NCI-H2107 treated with DMSO at 0.1 percent for 48 hours (cell line): ENCODE data around the gene CCDC167.

Experiments
- DNase-seq: peaks from one replicate; lab custom pipeline; 2025; ENCODE audit not compliant: unreplicated experiment; lab: John Stamatoyannopoulos, UW

Gene CCDC167

DNA sequence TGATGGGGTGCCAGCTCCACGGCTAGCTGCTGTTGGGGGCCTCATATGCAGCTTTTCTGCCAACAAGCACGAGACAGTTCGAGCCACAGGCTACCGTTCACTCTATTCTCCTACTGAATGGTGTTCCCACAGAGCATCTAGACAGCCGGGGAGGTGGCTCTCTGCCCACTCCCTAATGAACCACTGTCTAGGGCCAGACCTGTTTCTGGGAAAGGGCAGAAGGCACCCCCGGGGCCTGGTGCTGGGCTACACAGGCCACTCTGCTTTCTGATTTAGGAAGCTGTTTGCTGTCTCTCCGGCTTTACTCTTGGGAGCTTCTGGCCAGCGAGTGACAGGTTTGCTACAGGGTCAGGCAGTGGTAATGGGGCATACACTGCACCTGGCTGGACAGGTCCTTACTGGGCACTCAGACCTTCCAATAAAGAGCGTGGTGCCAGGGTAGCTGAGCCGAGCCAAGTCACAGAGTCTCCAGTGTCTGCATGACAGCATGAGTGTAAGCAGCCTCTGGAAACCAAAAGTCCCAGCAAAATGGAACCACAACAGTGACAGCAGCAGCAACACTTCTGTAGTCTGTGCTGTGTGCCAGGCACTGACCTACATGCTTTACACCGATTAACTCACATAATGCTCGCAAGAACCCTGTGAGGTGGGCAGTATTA is 8.4 kb downstream of the CCDC167 start:
- no peak for DNase-seq

DNA sequence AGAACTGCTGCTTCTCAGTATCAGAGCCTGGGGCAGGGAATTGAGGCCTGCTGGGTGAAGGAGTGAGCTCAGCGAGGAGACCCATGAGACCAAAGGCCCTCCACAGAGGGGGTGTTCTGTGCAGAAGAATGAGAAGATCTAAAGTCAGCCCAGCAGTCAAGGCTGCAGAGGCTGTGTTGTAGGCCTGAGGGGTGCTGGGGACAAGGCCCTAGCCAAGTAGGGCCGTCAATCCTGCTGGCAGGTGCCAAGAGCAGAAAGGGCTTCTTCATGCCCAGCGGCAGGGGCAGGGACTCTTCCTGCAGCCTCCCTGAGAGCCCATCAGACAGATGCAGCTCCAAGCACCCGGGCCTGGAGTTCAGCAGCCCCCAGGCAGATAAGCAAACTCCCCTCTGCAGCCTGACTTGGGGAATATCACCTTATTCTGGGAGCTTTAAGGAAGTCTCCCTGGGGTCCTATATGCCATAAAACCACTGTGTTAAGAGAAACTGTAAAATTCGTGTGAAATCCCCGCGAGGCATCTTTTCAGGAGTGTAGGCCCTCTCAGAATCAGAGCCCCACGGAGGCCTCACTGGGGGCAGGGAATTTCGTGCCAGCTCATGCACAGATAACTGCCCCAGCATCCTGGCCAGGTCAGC is 9.0 kb downstream of the CCDC167 start:
- no peak for DNase-seq

DNA sequence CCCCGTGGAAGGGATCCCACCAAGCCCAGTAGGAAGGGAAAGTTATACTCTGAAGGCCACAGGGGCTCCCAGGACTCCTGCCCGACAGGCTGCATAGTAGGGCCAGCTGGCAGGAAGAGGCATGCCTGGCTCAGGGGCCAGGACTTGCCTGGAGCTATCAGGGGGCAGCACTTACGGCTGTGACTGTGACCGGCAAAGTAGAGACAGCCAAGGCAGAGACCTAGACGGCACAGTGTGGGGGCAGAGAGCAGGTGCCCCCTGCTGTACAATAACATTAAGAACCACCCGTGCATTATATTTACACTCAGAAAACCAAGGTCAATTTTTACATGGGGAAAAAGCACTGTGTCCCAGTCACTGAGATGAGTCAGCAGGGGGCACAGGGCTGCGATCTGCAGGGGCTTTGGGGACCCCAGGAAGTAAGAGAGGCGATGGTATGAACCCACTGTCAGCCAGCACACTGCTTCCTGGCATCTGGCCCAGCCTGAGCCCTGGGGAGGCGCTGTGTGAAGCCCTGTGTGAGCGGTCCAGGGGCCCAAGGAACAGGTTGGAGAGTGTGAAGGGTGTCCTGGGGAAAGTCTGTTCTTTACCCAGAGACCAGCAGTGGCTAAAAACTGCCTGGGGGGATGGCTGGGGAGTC is 9.9 kb downstream of the CCDC167 start:
- DNase-seq, result no peak

DNA sequence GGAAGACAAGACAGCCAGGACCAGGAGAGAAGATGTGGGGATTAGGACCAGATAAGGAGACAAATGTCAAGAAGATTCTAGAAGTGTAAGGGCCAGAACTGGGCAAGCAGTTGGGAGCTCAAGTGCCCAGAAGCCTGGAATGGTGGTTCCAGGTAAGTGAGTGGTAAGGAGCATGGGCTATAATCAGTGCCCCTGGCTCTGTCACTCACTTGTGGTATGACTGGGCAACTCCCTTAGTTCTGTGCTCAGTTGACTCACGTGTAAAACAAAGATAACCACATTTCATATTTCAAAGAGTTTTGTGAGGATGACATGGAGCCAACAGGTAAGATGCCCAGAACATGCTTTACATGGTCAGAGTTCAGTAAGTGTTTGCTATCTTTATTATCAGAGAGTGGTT is 11.2 kb downstream of the CCDC167 start:
- no peak for DNase-seq

DNA sequence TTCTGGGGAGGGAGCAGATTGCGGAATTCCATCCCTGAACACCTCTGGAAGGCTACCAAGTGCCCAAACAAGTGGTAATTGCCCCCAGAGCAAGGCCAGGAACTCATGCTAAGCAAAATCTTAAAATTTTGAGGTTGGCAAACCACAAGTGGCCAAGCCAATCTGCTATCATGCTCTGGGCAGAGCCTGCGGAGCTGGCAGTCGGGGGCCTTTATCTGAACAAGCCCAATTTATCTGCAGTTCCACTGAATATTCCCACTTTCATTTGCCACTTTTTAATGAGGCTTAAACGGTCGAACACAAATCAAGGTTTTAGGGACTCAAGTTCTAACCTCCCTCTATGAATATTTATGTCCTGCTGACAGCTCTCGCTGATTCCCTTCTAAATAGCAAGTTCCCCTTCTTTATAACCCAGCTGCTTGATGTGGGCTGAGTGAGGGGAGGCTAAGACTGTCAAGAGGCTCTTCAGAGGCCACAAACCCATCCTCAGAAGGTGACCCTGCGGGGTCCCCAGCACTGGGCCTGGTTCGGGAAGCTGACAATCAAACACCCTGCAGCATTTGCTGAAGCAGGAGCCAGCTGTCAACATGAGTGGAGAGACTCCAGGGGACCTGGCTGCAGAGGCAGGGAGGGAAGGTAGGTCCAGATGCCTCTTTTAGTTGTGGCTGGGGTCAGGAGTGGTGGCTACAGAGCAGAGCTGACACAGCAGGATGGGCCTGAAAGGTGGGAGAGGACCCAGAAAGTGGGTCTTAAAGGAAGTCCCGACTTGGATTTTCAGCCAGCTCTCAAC is 11.9 kb downstream of the CCDC167 start:
- DNase-seq, result no peak

DNA sequence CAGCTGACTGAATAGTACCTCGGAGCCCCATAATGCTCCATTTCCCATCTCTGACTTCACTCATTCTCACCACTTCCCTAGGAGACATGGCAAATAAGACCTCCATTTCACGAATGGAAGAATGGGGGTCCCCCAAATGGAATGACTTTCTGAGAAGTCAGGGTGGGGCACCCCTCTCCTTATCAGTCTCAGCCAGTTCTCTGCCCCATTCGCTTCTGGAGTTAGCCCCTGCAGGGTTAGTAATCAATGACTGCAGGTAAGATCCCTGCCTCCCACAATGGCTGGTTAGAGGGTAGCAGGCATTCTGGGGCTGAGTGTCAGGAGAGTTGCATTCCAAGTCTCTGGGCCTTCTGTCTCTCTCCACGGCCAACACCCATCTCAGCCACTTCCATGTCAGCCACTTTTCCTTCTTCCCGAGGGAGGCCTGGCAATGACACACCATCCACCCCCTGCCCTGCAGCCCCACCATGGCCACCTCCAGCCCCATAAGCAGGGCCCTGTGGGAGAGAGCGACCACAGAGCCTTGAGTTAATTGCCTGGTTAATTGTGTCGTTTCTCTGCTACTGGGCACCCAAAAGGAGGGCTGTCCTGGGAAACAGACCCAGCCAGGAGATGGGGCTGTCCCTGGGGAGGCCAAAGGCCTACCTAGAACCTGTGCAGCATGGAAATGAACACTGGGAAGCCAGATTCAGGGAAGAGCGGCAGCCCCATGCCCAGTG is 13.4 kb downstream of the CCDC167 start:
- no peak for DNase-seq

DNA sequence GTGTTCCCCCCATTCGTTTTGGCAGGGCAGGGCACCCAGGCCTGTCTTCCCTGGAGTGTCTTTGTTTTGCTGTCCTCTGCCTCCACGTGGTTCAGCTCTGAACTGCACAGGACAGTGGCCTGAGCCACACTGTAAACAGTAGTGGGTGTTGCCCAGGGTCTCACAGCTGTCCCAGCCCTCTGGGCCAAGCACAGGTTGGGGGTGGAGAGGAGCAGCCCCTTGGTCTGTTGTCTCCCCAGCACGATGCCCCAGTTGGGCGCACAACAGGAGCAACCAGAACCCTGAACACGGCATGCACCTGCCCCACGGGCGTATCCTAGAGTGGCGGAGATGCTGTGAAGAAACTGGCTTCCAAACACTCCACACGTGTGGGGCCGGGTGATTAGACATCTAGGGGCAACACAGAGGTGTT is 14.4 kb downstream of the CCDC167 start:
- DNase-seq, result no peak

DNA sequence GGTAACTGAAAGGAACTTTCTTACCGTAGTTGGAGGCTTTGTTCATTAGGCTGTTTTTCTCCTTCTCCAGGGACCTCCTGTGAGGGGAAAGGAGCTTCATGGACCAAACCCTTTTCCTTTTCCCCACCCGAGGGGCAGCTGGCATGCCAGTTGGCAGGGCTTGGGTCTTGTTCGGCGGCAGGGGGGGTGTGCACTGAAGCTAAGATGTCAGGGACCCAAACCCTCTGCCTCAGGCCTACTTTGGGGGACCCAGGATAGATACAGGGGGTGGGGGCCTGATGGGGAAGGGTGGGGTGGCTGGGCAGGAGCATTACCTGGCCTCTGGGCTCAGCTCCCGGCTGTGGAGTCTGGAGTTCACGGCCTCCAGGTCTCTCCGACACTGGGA is 14.9 kb downstream of the CCDC167 start:
- no peak for DNase-seq

DNA sequence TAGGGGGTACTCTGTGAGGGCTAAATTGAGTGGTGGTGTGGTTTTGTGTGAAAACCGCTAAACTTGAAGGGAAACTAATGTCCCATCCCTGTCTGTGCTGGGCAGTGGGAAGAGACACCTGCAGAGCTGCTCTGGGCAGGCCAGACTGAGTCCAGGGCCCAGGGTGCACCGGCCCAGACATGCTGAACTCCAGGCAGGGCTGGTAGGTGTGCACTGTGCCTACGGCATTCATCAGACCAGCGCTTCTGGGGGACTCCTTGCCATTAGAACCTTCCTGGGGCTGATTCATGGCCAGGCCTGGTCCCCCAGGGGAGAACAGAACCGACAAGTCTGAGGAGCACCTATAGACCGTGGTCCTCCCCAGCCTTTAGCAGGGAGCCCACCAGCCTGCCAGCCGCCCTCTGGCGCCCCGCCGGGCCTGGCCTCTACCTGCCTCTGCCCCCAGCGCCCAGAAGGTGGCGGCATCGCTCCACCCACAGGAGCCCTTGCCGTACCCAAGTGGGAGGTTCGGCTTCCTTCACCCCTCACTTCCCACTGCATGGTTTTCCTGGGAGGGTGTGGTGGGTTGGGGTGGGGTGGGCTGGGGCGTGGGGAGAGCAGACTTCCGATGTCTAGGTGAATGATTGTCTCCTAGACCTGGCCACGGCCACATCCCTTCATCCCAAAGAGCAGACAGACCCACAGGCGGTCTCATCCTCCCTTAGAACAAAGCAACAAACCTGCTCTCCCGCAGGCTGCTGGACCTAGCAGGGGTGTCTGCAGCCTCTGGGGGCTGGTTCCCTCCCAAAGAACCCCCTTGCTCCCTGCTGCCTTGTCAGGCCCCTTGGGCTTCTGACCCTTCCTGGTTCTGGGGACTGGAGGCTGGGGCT is 15.5 kb downstream of the CCDC167 start:
- no peak for DNase-seq

DNA sequence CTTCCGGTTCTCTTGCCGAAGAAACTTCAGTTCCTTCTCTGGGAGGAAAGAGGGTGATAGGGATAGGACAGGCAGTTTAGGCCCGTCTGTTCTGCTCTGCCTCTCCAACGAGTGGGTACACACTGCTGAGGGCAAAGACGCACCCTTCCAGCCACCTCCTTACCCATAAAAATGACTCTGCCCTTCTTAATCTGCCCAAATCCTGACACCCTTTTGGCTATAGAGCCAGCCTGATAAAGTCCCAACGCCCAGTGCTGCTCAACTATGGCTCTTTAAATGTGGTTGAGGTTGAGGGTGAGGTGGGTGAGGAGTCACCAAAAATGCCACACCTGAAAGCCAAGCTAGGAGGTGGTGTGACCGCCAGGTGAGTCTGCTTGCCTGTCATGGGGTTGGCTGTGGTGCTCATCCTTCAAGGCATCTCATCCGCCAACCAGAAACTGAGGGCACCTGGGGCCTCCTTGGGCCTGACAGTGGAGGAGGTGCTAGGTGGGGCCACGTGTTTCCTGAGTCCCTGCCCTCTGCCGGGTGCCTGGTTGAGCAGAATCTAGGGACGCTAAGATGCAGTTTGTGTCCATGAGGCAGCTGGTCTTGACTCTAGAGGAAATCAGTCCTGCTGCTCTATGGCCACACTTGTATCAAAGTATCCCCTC is 16.3 kb downstream of the CCDC167 start:
- no peak for DNase-seq

DNA sequence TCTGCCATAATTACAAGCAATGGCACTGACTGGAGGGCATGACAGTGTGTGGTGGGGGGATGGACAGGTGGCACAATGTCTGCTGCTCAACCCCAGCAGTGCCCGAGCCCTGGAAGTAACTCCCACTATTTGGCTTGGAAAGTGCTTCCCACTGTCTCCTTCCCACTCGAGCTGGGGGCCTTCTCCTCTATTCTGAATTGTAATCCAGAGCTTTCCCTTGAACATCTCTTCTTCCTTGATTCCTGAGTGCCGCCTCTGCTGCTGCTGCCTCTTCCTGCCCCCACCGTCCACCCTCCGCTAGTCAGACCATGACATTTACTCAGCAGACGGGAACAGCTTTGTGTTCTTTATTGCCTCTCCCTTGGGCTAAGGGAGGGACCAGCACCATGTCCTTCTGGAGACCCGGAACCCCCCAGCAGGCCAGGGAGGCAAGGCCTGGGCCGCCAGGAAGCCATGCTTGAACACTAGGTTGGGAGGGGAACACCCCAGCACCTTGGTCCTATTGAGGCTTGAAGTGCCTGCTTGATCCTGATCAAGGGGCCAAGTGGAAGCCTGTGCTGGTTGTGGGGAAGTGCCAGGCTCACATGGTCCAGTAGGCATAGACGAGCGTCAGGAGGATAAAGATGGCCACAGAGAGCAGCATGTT is 17.0 kb downstream of the CCDC167 start:
- DNase-seq, result no peak

DNA sequence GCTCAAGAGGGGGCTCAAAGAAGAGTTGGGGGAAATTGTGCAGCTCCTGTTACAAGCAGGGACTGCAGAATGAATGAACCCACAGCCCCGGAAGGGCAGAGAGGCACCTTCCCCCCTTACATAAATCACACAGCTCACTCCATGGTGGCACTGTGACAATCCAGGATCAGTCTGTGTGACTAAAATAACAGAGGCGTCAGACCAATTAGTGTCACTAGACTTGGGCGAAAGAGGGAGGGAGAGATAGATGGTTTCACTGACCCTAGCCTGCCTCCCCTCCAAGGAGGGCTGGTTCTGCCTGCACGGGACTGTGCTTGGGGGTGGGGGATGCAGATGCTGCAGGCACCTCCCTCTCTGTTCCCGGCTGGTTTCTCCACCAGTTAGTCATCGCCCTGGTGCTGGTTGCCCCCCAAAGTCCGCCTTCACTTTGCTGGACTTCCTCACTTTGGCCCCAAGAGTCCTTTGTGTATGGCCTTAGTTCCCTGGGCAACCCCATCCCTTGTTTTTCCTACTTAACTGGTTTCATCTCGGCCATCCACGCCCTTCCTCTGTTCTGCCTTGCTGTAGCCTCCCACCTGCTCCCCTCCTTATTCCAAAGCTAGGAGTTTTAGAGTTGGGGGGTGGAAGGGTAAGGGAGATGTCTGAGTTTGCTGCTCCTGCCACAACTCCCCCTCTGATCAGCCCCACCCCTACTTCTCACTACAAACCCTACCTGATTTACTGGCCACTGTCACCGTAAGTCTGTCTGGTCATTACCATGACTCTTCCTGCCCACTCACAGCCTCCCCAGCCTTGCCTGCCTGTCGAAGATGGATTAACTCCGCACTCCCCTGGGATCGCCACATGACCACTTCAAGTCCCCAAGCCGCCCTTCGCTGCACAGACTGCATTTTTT is 17.7 kb downstream of the CCDC167 start:
- DNase-seq, result peak; percentile 45

DNA sequence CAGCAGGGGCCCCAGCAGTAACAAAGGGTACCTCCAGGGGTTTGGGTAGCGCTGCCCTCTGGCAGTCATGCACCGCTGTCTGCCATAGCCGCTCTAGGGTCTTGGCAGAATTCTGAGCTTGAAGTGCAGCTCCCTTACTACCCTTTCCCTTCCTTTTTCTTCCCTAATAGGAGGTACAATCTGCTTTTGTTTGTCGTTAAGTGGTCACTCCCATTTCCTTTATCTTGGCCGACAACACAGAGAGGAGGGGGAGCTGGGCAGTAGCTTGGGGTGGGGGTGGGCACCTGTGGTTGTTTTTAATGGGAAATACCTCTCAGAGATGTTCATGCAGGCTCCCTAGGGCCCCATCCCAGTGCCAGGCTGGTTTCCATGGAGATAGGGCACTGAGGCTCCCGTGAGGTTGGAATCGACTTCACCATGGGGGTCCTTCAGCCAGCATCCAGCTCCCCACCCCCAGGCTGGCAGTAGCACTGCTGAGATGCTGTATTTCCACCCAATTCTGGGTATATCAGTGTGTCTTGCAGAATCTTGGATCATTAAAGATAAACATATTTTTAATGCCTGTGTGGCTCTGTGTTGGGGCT is 18.6 kb downstream of the CCDC167 start:
- no peak for DNase-seq

DNA sequence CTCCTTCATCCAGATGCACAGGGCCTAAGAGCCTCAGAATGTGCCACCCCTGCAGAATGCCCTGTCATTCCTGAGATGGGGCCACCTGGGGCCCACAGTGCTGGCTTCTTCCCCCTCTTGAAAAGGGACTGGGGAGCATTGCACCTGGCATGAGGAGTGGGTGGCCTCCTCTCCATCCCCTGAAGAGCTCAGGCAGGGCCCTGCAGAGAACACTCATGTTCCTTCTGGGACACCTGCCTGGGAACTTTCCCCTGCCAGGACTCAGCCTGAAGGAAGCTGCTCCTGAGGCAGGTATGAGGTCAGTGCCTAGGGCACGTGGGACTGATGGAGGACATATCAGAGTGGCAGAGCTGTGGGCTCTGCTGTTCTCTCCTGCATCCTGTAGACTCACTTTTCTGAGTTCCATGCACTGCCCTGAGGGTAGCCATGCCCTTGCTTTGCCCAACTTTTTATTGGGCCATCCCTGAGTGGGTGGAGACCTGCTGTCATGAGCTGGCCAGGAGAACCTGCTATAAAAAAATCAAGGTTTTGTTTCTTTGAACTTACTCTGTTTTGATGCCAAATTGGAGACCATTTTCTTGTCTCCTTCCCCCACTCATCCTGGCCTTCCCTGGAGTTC is 19.5 kb downstream of the CCDC167 start:
- DNase-seq, result no peak

DNA sequence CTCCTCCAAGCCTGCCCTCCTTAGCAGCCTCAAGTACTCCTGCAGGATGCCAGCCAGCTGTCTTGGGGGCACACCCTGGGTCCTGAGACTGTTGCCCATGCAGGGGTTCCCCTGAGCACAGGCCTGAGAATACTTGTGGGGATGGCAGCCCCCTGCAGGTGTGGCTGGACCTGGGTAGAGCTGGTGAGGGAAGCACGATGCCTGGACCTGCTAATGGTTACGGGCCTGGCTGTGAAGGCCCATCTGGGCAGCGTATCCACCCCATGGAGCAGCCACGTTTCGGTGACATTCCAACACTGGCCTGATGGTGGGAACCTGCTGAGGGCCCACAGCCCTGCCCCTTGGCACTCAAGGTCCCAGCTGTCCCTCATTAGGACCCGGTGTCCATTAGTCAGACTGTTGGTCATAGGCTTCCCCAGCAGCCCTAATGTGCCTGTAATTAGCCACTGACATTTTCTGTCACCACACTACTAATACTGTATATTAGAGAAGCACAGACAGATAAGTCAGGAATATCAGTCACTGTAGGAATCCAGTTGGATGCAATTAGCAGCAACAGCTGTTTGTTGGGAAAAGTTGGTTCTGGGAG is 20.3 kb downstream of the CCDC167 start:
- no peak for DNase-seq

DNA sequence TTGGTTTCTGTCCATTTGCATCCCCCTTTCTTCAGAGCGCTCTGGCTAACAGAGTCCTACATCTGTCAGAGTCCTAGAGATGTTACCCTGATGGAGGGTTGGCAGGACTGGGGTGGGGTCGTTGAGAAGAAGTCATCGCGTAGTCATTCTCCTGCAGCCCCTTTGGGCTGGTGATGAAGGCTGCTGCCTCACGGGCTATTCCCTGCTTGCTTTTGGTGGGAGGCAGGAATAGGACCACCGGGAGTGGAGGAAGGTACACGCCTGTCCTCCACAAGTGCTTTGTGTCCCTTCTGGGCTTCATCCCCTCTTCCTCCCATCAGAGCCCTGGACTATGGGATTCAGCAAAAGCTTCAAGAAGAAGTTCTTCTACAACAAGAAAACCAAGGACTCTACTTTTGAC is 20.9 kb downstream of the CCDC167 start:
- DNase-seq, result no peak
